Fibroblast of skin of right biceps (primary cell): ENCODE data around the gene EFCAB13.

Experiments
- DNase-seq: peaks from one replicate; pipeline ENCODE4 v3.0.0-alpha.2; 2013

Gene EFCAB13

GRCh38 chr17:47295037-47295873 is 28.5 kb upstream of the EFCAB13 start:
- DNase-seq: no peak

- no peak for DNase-seq
These were observed 27.9 kb upstream of the EFCAB13 start for GRCh38 chr17:47295874-47296255.

GRCh38 chr17:47297661-47298400 is 25.9 kb upstream of the EFCAB13 start:
- no peak for DNase-seq

- DNase-seq: no peak
These were observed 25.0 kb upstream of the EFCAB13 start for GRCh38 chr17:47298712-47299111.

- DNase-seq: no peak
These were observed 24.4 kb upstream of the EFCAB13 start for GRCh38 chr17:47299239-47299910.

GRCh38 chr17:47300718-47301117 is 23.0 kb upstream of the EFCAB13 start:
- no peak for DNase-seq

GRCh38 chr17:47301161-47301560 is 22.6 kb upstream of the EFCAB13 start:
- no peak for DNase-seq

- DNase-seq: no peak
These were observed 21.9 kb upstream of the EFCAB13 start for GRCh38 chr17:47301831-47302230.

- DNase-seq: peak; percentile 42
These were observed 19.6 kb upstream of the EFCAB13 start for GRCh38 chr17:47304186-47304585.

GRCh38 chr17:47305302-47305923 is 18.3 kb upstream of the EFCAB13 start:
- DNase-seq: peak; percentile 97

GRCh38 chr17:47310186-47310733 is 13.5 kb upstream of the EFCAB13 start:
- no peak for DNase-seq

GRCh38 chr17:47311420-47311819 is 12.3 kb upstream of the EFCAB13 start:
- no peak for DNase-seq

- DNase-seq: peak; percentile 94
These were observed 8.1 kb upstream of the EFCAB13 start for GRCh38 chr17:47315451-47316266.

- DNase-seq: peak; percentile 40
These were observed 7.4 kb upstream of the EFCAB13 start for GRCh38 chr17:47316311-47316710.

GRCh38 chr17:47317119-47317518 is 6.6 kb upstream of the EFCAB13 start:
- peak; percentile 23 for DNase-seq

GRCh38 chr17:47318197-47318918 is 5.4 kb upstream of the EFCAB13 start:
- DNase-seq: no peak

- DNase-seq: no peak
These were observed 2.8 kb upstream of the EFCAB13 start for GRCh38 chr17:47320879-47321502.

- no peak for DNase-seq
These were observed 667 bp downstream of the EFCAB13 start for GRCh38 chr17:47324224-47325020.

- no peak for DNase-seq
These were observed 1.4 kb downstream of the EFCAB13 start for GRCh38 chr17:47325176-47325575.

GRCh38 chr17:47330548-47330947 is 6.8 kb downstream of the EFCAB13 start:
- DNase-seq: no peak
